Ovary (tissue), 9 donors: ENCODE data around the gene IGSF9. TPM values are rescaled to one million over a fixed set of nuclear protein-coding genes. Genes with fewer than 3 reads are reported as not detected.

ENCODE experiments used
- DNase-seq, 5 donors: peaks; one replicate each; pipeline ENCODE4 v3.0.0-alpha.2; 2019 to 2020
- H3K27ac ChIP-seq, 2 donors: fragments of 200-600 bp; one replicate each; pipeline versions ENCODE4 v1.5.1 to v1.8.0; 2019 to 2022
- H3K27me3 ChIP-seq: fragments of 200-600 bp; one replicate; pipeline ENCODE4 v1.8.0; 2022
- H3K36me3 ChIP-seq: fragments of 200-600 bp; sonication (generic); one replicate; pipeline ENCODE4 v1.5.1; 2019
- H3K4me1 ChIP-seq: one replicate; pipeline ENCODE4 v1.8.1; 2013; ENCODE audit warnings: mild to moderate bottlenecking, moderate library complexity; ENCODE audit not compliant: insufficient read depth
- H3K4me3 ChIP-seq: fragments of 200-600 bp; sonication (generic); one replicate; pipeline ENCODE4 v1.5.1; 2017
- H3K9me3 ChIP-seq, 2 donors: fragments of 200-600 bp in 1 of 2; sonication (generic) in 1 of 2; one replicate each; pipeline versions ENCODE4 v1.5.1 to v1.8.1; 2013 to 2019; ENCODE audit warnings: mild to moderate bottlenecking in 1 of 2, moderate library complexity in 1 of 2
- CTCF ChIP-seq, 3 donors: fragments of 450-650 bp in 2 of 3; fragments of 200-600 bp in 1 of 3; IDR thresholded peaks; one replicate each; pipeline versions ENCODE4 v1.5.1 to v1.8.0; 2016 to 2022; ENCODE audit warnings: antibody characterized with exemption in 3 of 3, mild to moderate bottlenecking in 1 of 3
- EP300 ChIP-seq: sonication (generic); formaldehyde crosslinking; IDR thresholded peaks from one replicate; pipeline ENCODE4 v1.6.1; 2017; ENCODE audit warnings: antibody characterized with exemption
- POLR2A ChIP-seq: fragments of 450-650 bp; IDR thresholded peaks from one replicate; pipeline ENCODE4 v1.6.1; 2017; ENCODE audit warnings: antibody characterized with exemption, mild to moderate bottlenecking, moderate library complexity
- WGBS, 3 donors: extraction: QIAGEN DNeasy Blood & Tissue Kit in 1 of 3; methylation state at CpG; one replicate each; pipeline versions ENCODE4 v1.1.5 to v1.1.7; 2013 to 2017; 5-methylcytosine and 5-hydroxymethylcytosine counted together
- intact Hi-C, 4 donors: fragments of 100-400 bp; cut with DNase I; formaldehyde crosslinking; loops; one replicate each; pipeline versions ENCODE4 v1.11.0 to v1.15.1; 2022 to 2023
- polyA plus RNA-seq, 2 donors: library from polyadenylated mRNA; stranded (reverse); fragments of 200-250 nt in 1 of 2; fragments of 350-450 nt in 1 of 2; fragmentation: Illumina TruSeq in 1 of 2; extraction: RNeasy Lipid Tissue Mini Kit (QIAGEN cat#74804) in 1 of 2; gene quantifications; one replicate each; pipeline ENCODE4 v1.2.3, GENCODE V29; 2013 to 2014
- total RNA-seq, 7 donors: library from RNA; depleted of rRNA in 2 of 7; stranded (reverse); fragments of >200 nt in 2 of 7; fragmentation: NEBNext Ultra II Directional in 3 of 7; extraction: Animal tissue kit (Norgen Biotek cat#: 25700) in 3 of 7; gene quantifications; one replicate each; pipeline versions ENCODE4 v1.1.0 to v1.2.4, GENCODE V29; 2016 to 2023
- donor health status: DM: no; HTN: no; CAD: no; lungs with moderate emphysema.
- donor health status: DM: no; HTN: no; CAD: no.
- donor health status: Bipolar disorder and iron deficiency.
- donor health status: DM: yes; HTN: yes; CAD: no.
- donor health status: DM: no; HTN: no; CAD: no.
- donor health status: DM: yes; HTN: yes; CAD: no.

IGSF9 gene
- total and polyA plus RNA-seq, 9 donors = 0.10 to 14.0 (median 1.3) TPM

DNA sequence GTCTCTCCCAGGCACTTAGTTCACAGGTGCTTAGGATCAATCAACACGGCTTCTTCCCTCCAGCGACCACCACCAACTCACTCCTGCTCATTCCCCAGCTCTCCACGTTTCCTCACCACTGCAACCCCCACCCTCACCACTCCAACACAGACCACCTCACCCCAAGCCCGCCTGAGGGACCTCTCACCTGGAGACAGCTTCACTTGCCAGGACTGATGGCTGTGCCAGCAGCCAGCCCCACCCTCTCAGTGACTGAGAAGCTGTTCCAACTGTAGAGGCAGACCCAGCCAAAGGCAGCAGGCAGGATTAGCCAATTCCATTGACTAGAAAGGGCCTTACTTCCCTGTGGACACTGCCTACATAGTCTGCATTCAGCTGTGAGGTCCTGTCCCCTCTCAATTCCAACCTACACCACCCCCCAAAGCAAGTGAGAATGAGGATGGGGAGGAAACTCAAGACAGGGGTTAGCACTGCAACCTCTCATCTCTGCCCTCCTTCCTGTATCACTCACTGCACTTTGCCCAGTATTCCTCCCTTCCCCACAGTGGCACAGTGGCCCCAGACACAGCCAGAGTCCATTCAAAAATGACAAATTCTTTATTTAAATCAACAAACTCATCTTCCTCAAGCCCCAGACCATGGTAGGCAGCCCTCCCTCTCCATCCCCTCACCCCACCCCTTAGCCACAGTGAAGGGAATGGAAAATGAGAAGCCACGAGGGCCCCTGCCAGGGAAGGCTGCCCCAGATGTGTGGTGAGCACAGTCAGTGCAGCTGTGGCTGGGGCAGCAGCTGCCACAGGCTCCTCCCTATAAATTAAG lies 27.7 kb downstream of the IGSF9 start:
- peaks cover 13% of the 10 kb centered on the region for H3K4me1 ChIP-seq
- no peak for DNase-seq

DNA sequence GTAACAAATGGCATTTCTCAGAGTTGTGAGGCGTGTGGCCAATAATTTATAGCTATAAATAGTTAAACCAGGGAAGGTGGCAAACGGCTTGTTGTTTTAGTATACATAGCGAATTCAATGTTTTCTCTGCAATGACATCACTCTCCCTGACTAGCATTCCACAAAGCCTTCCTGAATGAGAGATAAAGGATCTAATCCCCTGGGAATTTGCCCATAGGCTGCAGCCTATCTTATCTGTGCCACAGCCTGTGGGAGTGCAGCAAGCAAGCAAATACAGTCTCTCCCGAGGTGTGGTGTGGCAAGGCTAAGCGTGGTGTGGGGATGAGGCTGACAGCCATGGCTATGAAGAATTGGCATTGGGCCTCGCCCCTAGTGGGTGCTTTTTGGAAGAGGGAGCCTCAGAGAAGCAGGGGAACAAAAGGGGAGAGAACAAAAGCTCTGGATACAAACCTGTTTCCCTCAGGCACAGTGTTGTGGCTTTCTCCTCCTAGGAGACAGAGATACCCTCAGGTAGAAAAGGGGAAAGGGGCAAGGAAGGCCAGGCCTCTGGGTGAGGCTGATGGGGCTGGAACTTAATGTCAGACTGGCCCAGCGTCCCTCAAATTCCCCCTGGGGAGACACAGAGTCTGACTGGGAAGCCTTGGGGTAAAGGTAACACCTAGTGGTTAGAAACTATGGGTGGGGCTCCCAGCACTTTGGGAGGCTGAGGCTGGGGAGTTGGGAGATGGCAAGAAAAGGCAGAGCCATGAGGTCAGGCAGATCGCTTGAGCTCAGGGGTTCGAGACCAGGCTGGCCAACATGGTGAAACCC lies 29.0 kb downstream of the IGSF9 start:
- intact Hi-C loops = no loop called here
- WGBS, 3 donors = 46 to 48% (median 47%) methylated on average over 9 of the region's 9 CpGs
- TF ChIP-seq CTCF (IDR thresholded peaks at IDR 0.05) = no peak
- no peak for TF ChIP-seq EP300
- no peak for TF ChIP-seq POLR2A

More for the DNA sequence above, 27.7 kb downstream of the IGSF9 start:
- Histone ChIP-seq H3K27ac (no peak overlapping the region), H3K27me3 (no peaks in the 10 kb centered on the region), H3K4me3 (no peak overlapping the region), H3K36me3 (no peaks in the 10 kb centered on the region), H3K9me3 (no peaks in the 10 kb centered on the region)
- intact Hi-C loops = no loop called here
- 74 to 81% (median 75%) methylated on average over 5 of the region's 5 CpGs for WGBS, 3 donors
- TF ChIP-seq POLR2A = no peak

DNA sequence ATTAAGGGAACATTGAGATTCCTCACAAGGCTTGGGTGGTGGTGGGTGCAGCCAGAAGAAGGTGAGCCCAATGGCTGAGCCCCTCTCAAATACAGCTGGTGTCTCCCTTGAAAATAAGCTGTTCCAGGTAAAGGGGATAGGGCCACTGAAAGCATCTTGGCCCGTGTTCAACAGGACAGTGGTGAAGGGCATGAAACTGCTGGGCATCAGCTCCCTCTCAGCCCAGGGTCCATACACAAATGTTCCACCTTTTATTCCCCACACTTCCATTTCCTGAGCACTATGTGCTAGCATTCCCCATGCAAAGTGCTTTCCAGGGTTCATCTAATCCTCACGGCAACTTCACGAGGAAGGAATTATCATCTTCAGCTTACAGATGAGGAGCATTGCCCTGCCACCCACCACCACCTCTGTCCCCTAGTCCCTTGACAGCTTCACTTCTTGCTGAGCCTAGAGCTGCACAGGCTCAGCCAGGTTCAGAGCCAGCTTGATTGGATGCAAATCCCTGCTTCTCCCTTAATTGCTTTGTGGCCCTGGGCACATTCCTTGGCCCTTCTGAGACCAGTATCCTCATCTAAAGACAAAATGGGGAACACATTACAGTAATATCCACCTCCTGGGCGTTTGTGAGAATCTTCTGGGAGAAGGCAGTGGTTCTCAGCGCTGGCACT lies 29.7 kb downstream of the IGSF9 start:
- Histone ChIP-seq H3K9me3 (no peaks in the 10 kb centered on the region), H3K27ac (peak overlapping the region in 1 of 2 donors; percentile 33), H3K4me1 (peaks cover 2% of the 10 kb centered on the region), H3K36me3 (no peaks in the 10 kb centered on the region), H3K27me3 (no peaks in the 10 kb centered on the region), H3K4me3 (no peak overlapping the region)
- no peak for TF ChIP-seq POLR2A
- no peak for TF ChIP-seq CTCF (IDR thresholded peaks at IDR 0.05)
- no peak for TF ChIP-seq EP300
- intact Hi-C loops = no loop called here
- DNase-seq = no peak
- WGBS, 3 donors = 40 to 50% (median 49%) methylated on average over 5 of the region's 5 CpGs

More for the DNA sequence above, 29.0 kb downstream of the IGSF9 start:
- H3K4me3 ChIP-seq = no peak overlapping the region
- H3K36me3 ChIP-seq = no peaks in the 10 kb centered on the region
- no peaks in the 10 kb centered on the region for H3K9me3 ChIP-seq
- H3K4me1 ChIP-seq = peaks cover 2% of the 10 kb centered on the region
- H3K27me3 ChIP-seq = no peaks in the 10 kb centered on the region
- no peak for DNase-seq
- peak overlapping the region in 1 of 2 donors; percentile 33 for H3K27ac ChIP-seq

GRCh38 chr1:159914252-159915018 lies 31.0 kb downstream of the IGSF9 start:
- Histone ChIP-seq H3K4me1 (peaks cover 4% of the 10 kb centered on the region), H3K36me3 (no peaks in the 10 kb centered on the region), H3K4me3 (no peak overlapping the region), H3K27ac (no peak overlapping the region), H3K9me3 (no peaks in the 10 kb centered on the region), H3K27me3 (no peaks in the 10 kb centered on the region)
- DNase-seq = no peak
- 87 to 90% (median 89%) methylated on average over 10 of the region's 10 CpGs for WGBS, 3 donors
- intact Hi-C loops = no loop called here
- TF ChIP-seq POLR2A (no peak), EP300 (no peak), CTCF (IDR thresholded peaks at IDR 0.05) (no peak)
